Measurements from ENCODE around the gene B3GNT9.

B3GNT9 gene

DNA sequence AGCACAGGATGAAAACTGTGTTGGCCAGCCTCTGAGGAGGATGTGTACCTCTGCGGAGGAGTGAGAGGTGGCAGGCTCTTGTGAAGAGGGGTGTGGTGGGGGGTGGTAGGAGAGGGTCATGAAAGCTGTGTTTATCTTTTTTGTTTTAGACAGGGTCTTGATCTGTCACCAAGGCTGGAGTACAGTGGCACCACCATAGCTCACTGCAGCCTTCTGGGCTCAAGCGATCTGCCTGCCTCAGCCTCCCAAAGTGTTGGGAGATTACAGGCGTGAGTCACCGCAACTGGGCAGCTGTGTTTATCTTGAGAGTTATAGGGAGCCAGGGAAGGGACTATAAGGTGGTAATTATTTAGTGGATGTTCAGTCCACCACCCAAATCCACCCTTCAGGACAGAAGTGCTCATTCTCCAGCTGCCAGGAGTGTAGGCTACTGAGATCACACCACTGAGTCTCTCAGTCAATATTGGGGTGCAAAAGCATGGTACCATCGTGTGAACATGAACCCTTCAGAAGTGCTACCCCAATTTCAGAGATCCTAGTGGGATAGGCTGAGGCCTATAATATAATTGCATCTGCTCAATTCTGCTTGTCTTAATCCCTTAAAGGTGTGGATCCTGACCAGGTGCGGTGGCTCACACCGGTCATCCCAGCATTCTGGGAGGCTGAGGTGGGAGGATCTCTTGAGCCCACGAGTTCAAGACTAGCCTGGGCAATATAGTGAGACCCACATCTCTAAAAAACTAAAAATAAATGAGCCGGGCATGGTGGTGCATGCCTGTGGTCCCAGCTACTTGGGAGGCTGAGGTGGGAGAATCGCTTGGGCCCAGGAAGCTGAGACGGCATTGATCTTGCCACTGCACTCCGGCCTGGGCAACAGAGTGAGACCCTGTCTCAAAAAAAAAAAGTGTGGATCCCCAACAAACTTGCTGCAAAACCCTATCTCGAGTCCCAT is 39.9 kb upstream of the B3GNT9 start:
- TF ChIP-seq, protein P1, sequence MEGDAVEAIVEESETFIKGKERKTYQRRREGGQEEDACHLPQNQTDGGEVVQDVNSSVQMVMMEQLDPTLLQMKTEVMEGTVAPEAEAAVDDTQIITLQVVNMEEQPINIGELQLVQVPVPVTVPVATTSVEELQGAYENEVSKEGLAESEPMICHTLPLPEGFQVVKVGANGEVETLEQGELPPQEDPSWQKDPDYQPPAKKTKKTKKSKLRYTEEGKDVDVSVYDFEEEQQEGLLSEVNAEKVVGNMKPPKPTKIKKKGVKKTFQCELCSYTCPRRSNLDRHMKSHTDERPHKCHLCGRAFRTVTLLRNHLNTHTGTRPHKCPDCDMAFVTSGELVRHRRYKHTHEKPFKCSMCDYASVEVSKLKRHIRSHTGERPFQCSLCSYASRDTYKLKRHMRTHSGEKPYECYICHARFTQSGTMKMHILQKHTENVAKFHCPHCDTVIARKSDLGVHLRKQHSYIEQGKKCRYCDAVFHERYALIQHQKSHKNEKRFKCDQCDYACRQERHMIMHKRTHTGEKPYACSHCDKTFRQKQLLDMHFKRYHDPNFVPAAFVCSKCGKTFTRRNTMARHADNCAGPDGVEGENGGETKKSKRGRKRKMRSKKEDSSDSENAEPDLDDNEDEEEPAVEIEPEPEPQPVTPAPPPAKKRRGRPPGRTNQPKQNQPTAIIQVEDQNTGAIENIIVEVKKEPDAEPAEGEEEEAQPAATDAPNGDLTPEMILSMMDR (conservative IDR thresholded peaks at IDR 0.05): no peak
- no peak overlapping the region for H3K27ac ChIP-seq

DNA sequence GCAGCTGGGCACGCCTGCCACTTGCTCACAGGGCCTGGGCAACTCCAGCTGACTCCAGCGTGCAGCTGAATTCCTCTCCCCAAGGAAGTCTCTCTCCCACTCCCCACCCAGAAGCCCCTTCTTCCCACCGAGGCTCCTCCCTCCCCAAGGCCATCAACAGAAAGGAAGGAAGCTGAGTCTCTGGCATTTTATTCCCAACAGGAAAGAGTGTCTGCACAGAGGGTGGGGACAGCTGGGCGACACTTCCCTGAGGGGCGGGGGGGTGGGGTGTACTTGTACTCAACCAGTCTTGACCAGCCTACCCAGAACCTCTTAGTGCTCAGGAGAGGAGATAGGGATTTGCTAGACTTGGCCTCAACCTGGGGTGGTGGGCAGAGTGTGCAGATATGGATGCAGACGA is 39.2 kb upstream of the B3GNT9 start, which contains the start of gene EXOC3L1:
Gene EXOC3L1, minus strand, starts transcription at position 96 of the 400 bp plus-strand sequence. CDS start 460 bp downstream, outside the sequence.
- TF ChIP-seq, protein P1 (conservative IDR thresholded peaks at IDR 0.05): no peak
- H3K27ac ChIP-seq: no peak within 1 kb of the TSS

DNA sequence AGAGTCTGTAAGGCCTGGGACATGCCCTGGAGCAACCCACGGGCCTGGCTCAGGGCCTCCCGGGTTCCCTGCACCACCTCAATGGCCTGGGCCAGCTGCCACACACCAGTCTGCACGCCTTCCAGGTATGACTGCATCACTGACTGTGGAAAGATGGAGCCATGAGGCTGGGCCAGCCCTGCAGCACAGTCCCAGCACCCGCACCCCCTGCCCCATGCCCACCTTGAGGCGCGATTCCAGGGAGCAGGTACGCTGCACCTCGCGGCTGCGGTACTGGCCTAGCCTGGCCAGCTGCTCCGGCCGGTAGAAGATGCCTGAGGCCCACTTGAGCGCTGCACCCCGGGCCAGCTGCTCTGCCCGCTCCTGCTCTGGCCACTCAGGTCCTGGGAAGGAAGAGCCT is 38.0 kb upstream of the B3GNT9 start:
- no peak overlapping the region for H3K27ac ChIP-seq

DNA sequence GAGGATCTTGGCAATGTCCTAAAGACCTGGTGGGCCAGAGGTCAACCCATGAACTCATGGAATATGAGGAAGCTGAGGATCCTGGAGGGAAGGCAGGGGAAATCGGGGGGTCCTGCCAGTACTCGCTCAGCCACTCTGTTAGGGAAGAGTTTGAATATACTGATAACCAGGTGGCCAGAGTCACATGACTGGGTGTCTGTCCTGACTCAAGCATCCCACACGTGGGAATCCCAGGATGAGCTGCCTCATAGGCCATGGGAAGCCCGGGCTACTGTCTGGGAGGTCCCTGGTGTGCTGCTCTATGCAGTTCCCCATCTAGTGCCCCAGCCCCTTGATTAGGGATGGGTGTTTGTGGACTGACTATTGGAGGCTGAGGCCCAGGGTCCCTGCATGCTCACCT is 37.5 kb upstream of the B3GNT9 start:
- TF ChIP-seq, protein P1 (conservative IDR thresholded peaks at IDR 0.05): no peak
- no peak overlapping the region for H3K27ac ChIP-seq

More for the DNA sequence above, 38.0 kb upstream of the B3GNT9 start:
- TF ChIP-seq, protein P1 (conservative IDR thresholded peaks at IDR 0.05): no peak

DNA sequence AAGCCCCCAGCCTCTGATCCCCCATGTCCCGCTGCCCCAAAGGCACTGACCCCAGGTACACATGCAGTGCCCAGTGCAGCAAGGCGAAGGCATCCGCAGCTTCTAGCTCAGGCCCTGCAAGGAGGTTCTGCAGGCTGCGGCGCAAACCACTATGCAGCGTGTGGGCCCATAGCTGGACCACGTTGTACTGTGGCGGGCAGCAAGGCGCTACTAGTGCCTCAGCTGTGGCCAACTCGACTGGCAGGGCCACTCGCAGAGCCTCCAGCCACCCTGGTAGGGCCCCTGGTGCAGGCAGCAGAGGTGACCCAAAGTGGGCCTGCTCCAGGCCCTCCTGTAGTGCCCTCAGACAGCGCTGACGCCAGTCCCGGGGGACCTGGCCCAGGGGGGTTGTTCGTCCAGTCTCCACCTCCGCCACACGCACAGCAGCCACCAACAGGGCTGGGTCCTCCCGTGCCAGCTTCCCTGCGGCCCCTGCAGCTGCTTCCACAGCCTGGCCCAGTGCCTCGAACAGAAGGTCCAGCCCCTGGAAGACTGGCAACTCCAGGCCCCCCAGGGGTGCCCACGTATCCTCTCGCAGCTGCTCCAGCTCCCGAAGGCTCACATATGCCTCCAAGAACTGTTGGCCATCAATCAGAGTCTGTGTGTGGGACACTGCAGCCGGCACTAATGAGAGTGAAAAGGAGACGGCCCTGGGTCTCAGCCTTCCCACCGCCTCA is 36.5 kb upstream of the B3GNT9 start:
- no peak overlapping the region for H3K27ac ChIP-seq
- TF ChIP-seq, protein P1 (conservative IDR thresholded peaks at IDR 0.05): no peak

DNA sequence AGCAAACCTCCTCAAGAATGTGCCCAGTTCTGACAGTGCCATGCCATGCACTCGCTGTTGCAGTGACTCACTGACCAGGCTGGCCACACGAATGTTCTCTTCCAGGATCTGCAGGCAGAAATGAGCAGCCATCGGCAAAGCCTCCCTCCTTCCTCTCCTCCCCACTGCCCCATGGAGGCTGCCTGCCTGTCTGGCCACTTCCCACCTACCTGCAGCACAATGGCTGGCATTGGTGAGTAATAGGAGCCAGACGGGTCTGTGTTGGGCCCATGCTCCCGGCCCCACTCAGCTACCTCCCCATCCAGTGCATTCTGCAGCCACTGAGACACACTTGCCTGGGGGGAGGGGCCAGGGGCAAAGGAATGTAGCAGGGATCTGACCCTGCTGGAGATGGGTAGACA is 35.8 kb upstream of the B3GNT9 start:
- TF ChIP-seq, protein P1 (conservative IDR thresholded peaks at IDR 0.05): no peak
- H3K27ac ChIP-seq: no peak overlapping the region

DNA sequence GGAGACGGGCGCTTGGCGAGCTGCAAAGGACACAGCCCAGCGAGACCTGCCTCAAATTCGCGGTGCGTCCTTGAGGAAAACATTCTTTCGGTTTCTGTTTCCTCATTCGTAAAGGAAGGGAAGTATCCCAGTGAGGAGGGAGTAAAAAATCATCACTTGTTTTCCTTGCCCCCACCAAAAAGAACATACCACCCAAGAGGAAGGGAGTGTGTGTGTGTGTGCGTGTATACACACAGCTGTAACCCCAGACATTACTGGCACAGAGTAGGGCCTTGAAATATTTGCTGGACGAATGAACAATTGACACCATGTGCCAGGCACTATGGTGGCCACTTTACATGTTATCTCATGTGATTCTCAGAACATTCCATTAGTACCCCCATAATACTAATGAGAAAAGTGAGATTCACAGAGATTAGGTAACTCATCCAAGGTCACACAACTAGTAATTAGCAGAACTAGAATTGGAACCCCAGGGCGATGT is 34.9 kb upstream of the B3GNT9 start:
- H3K27ac ChIP-seq: no peak overlapping the region
- TF ChIP-seq, protein P1 (conservative IDR thresholded peaks at IDR 0.05): no peak

Measured in VCaP (cell line).